GM19463 (cell line): ENCODE measurements around the gene NEGR1.
A peak's percentile ranks its signal among the peaks of the same experiment; 100 is the strongest.

ENCODE experiments used
- ATAC-seq: cut with Tn5 transposase; IDR thresholded peaks from one replicate; pipeline ENCODE4 v1.9.1; 2021; ENCODE audit warnings: mild to moderate bottlenecking, moderate library complexity; ENCODE audit not compliant: unreplicated experiment

The NEGR1 gene

GRCh38 chr1:71589005-71589404 is 693.3 kb downstream of the NEGR1 start:
- no peak for ATAC-seq

DNA sequence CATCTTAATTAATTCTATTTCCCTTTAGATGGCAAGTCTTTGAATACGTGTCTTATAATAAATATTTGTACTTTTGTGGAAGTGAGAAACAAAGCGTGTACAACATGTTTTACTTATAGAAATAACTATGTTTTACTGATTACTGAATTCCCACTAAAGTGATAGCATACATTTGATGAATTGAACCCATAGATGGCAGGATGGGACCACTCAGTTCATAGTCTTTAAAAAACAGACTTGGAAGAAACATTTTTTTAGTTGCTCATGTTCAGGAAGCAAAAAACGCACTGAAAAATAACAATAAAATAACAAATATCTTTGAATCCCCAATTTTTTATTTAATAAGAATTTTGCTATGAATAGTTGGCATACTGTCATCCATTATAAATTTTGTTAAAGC is 694.4 kb downstream of the NEGR1 start:
- ATAC-seq, result no peak

GRCh38 chr1:71586030-71586429 is 696.3 kb downstream of the NEGR1 start:
- peak; percentile 73 for ATAC-seq

DNA sequence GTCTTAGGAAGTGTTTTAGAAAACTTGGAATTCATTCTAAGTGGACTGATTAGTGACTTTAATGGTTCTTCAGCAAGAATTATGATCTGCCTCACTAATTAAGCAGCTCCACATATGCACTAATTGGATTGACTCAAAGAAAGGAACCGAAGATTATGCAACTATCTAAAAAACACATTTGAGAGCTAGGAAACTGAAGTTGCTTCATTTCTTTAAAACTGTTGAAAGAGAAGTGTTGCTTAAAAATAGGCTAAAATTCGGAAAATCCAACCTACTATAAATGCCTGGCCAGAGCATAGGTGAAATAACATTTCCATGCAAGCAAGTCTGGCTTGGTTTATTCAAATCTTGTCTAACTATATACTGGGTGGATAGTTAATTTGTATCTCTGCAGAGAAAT is 698.6 kb downstream of the NEGR1 start:
- ATAC-seq, result no peak

GRCh38 chr1:71582673-71583072 is 699.7 kb downstream of the NEGR1 start:
- no peak for ATAC-seq

GRCh38 chr1:71577451-71578131 is 704.7 kb downstream of the NEGR1 start:
- ATAC-seq, result no peak

GRCh38 chr1:71572038-71572437 is 710.3 kb downstream of the NEGR1 start:
- ATAC-seq, result peak; percentile 83

- no peak for ATAC-seq
Measured at GRCh38 chr1:71566413-71566812, 715.9 kb downstream of the NEGR1 start.

GRCh38 chr1:71565831-71566230 is 716.5 kb downstream of the NEGR1 start:
- ATAC-seq, result no peak

- ATAC-seq, result no peak
Measured at GRCh38 chr1:71565262-71565661, 717.1 kb downstream of the NEGR1 start.

GRCh38 chr1:71562298-71562697 is 720.0 kb downstream of the NEGR1 start:
- no peak for ATAC-seq

GRCh38 chr1:71561729-71562128 is 720.6 kb downstream of the NEGR1 start:
- no peak for ATAC-seq

DNA sequence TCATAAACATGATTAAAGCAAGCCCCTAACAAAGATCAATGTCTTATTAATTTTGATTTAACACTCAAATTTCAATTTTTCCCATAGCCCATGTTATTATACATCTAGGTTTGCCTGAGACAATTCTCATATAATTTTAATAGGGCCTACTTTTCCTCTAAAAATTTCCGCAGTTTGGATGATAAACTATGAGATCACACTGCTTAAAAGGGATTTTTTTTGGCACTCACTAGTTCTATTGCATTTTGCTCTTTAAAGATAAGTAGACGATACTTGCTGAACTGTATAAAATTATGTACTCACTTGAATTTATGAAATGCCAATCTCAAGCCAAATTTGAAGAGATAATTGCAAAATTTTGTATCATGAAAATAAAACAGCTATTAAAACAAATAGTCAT is 721.1 kb downstream of the NEGR1 start:
- no peak for ATAC-seq

- no peak for ATAC-seq
Measured at GRCh38 chr1:71559880-71560279, 722.5 kb downstream of the NEGR1 start.

DNA sequence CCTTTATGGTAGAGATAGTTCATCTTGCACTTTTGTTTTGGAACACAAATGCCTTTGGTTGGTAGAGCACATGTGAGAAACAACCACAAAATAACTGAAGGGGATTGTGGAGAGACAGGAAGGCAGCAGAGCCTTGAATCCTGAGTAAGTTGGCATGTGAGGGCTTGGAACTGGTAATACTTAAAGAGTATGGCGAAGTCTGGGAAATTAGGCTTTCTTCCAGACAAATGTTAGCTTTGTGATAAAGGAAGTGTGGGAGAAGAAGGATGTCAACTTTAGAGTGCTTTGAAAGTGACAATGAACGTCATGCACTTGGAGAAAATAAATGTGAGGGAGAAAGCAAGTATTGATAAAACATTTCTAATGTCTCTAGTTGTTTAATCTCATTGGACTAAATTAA is 725.2 kb downstream of the NEGR1 start:
- ATAC-seq, result no peak

GRCh38 chr1:71548398-71548890 is 733.9 kb downstream of the NEGR1 start:
- no peak for ATAC-seq

DNA sequence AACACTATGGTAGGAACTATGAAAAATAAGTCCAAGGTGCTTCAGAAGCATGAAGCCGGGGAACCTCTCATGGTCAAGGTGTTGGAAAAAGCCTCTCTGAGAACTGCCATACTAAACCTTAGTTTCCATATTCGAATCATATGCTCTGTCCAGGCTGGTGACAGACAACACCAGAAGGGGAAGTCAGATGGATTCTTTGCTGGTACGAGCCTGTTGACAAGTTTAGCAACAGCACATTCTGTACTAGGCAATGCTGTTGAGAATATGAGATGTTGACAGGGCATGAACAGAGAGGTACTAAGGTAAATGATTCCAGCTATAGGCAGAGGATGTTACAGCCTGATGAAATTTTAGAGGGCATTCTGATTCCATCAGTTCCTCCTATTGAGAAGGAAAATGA is 740.2 kb downstream of the NEGR1 start:
- no peak for ATAC-seq

DNA sequence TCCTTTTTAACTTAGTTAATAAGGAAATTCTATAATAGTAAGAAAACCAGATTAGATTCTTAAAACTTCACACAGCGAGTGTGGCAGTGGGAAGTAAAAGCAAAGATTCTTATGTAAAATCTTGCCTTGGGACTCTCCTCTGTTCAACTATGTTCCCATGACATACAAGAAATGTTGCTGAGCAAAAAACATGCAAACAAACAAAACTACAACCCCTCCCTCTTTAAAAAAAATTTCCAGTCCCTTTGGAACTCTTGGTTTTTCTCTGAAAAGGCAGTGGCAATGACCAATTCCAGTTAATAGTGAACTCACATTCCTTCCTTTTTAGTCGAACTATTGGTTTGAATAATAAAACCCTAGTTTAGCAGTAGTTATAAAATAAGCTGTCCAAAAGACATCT is 748.4 kb downstream of the NEGR1 start:
- no peak for ATAC-seq

DNA sequence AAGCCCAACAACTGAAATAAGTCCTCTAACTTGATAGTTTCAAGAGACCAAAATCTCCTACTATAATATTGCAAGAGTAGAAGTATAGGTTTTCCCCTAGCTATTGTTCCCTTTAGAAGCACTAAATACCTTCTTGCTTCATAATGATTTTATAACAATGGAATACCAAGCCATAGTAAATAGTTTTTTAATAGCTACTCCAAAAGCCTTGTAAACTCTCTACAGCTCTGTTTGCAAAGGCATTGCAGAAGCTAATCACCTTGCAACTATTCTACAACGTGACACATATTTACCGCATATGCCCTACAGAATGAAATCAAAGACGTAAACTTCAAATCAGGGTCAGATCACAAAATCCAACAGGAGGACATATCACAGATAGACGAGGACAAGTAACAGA is 750.0 kb downstream of the NEGR1 start:
- ATAC-seq, result no peak

GRCh38 chr1:71526824-71527223 is 755.5 kb downstream of the NEGR1 start:
- no peak for ATAC-seq

DNA sequence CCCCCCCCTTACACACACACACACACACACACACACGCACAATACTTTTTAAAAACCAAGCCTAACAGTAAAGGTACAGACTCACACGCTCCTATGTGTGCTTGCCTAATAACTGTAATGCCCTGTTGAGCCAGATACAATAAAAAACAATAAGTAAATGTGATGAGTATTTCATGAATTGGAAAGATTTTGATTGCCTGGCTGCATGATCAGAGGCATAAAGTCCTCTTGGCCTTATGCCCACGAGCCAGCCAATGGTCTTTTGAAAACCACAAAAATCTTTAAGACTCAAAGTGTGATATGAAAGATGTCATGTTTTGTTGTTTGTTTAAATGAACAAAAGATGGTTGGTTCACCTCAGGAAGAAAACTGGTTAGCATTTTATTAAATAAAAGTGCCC is 759.6 kb downstream of the NEGR1 start:
- no peak for ATAC-seq

DNA sequence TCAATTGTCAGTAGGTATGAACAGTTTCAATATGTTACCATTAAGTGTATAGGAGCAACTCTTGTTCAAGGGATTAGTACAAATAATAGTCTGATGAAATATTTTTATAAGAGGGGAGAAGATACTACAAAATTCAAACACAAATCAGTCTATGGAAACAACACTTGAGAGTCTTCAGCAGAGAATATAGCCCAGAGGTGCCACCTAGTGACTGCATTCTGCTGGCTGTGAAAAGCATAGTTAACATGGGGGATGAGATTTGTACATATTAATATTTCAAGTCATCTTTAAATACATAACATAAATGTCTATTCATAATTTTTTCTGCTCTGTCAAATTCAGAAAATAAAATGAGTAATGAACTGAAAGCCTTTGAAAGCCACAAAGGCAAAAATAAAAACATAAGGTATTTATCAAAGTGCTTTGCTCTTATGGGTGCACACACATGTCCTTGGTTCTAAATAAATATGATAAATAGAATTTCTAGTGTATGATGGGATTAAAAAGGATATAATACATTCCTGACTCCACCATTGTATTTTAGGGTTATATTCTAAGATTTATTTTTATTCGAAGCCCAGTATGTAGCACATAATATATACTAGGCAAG is 760.6 kb downstream of the NEGR1 start:
- ATAC-seq, result no peak

- no peak for ATAC-seq
Measured at GRCh38 chr1:71511505-71511904, 770.8 kb downstream of the NEGR1 start.
